ENCODE data around the gene SLC16A12.
"Not testable (repeated sequence)": the region's sequence is repeated elsewhere in the genome, so short reads cannot be mapped to it uniquely, and the experiment has no call there.

SLC16A12 gene

GRCh38 chr10:89414879-89415821 lies 120.2 kb downstream of the SLC16A12 start:
- peak; percentile 18 to 20 for DNase-seq

- peak; percentile 46 to 52 for DNase-seq
Measured at GRCh38 chr10:89414146-89414878, 121.1 kb downstream of the SLC16A12 start, which contains the start of gene IFIT5. IFIT5 (plus strand) TSS chr10:89414568; CDS start chr10:89414799, 231 bp downstream.

DNA sequence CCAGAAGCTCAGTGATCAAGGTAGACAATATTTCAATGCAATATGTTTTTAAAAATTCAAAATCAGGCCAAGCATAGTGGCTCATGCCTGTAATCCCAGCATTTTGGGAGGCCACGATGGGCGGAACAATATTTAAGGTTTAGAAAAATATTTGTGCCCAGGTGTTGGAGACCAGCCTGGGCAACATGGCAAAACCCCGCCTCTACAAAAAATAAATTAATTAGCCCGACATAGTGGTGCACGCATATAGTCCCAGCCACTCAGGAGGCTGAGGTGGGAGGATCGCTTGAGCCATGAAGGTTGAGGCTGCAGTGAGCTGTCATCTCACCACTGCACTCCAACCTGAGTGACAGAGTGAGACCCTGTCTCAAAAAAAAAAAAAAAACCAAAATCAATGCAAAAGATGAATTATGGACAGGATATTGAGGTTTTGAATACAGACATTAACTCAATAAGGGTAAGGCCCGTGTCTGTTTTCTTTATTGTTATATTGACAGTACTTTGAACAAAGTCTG lies 121.9 kb downstream of the SLC16A12 start:
- no peak for DNase-seq

GRCh38 chr10:89412276-89412675 lies 123.1 kb downstream of the SLC16A12 start:
- not testable (repeated sequence) for DNase-seq

- not testable (repeated sequence) for DNase-seq
Measured at GRCh38 chr10:89411135-89411534, 124.3 kb downstream of the SLC16A12 start.

DNA sequence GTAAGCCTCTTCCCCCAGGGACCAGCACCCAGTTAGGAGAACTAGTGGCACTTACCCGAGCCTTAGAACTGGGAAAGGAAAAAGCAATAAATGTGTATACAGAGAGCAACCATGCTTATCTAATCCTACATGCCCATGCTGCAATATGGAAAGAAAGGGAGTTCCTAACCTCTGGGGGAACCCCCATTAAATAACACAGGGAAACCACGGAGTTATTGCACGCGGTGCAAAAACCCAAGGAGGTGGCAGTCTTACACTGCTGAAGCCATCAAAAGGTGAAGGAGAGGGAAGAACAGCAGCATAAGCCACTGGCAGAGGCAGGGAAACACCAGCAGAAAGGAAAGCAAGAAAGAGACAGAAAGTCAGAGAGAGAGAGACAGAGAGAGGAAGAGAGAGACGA lies 124.8 kb downstream of the SLC16A12 start:
- not testable (repeated sequence) for DNase-seq

DNA sequence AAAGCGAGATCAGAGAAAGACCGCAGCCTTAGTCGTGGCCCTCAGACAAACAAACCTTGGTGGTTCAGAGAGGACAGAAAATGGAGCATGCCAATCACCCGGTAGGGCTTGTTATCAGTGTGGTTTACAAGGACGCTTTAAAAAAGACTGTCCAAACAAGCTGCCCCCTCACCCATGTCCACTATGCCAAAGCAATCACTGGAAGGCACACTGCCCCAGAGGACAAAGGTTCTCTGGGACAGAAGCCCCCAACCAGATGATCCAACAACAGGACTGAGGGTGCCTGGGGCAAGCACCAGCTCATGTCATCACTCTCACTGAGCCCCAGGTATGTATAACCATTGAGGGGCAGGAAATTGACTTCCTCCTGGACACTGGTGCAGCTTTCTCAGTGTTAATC lies 126.1 kb downstream of the SLC16A12 start:
- DNase-seq, result not testable (repeated sequence)

- DNase-seq, result not testable (repeated sequence)
Measured at GRCh38 chr10:89407792-89408191, 127.6 kb downstream of the SLC16A12 start.

DNA sequence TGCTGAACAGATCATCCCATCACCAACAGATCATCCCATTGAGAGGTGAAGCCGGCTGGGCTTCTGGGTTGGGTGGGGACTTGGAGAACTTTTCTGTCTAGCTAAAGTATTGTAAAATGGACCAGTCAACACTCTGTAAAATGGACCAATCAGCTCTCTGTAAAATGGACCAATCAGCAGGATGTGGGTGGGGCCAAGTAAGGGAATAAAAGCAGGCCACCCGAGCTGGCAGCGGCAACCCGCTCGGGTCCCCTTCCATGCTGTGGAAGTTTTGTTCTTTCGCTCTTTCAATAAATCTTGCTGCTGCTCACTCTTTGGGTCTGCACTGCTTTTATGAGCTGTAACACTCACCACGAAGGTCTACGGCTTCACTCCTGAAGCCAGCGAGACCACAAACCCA lies 129.2 kb downstream of the SLC16A12 start:
- DNase-seq, result not testable (repeated sequence)

GRCh38 chr10:89404104-89405047 lies 131.0 kb downstream of the SLC16A12 start:
- DNase-seq, result no peak

- DNase-seq, result no peak
Measured at GRCh38 chr10:89403043-89403442, 132.4 kb downstream of the SLC16A12 start.

DNA sequence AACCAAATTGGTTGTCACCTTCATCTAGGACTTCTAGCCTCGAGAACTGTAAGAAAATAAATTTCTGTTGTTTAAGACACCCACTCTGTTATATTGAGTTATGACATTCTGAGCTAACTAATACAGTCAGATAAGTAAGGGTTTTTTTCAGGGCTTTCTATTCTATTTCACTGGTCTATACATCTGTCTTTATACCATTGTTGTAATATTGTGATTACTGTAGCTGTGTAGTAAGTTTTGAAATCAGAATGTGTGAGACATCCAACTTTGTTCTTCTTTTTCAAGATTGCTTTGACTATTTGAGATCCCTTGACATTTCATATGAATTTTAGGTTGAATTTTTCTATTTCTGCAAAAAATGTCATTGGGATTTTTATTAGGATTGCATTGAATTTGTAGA lies 135.4 kb downstream of the SLC16A12 start:
- no peak for DNase-seq

DNA sequence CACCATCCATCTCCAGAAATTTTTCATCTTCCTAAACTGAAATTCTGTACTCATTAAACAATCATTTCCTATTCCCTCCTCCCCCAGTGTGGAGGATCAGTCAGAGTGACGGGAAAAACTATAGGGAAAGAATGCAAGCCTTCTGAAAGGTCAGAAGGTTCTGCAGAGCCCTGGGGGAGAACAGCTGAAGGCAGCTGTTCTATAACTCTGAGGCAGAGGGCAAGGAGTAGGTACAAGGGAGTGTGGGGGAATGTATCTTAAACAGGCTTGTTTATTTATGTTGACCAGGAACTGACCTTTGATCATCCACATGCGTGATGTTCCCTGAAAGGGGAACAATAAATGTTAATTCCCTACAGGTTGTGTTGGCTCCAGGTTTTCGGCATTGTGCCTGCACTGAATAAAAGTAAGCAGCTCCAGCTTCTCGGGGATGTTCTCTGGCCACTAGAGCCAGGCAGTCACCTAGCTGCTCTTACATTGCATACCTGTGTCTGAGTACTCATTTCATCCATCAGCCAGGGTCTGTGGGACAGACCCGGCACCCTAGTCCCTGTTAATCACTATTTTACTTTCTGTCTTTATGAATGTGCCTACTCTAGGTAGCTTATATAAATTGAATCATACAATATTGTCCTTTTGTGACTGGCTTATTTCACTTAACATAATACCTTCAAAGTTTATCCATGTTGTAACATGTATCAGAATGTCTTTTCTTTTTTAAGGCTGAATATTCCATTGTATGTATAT lies 137.2 kb downstream of the SLC16A12 start:
- no peak for DNase-seq

GRCh38 chr10:89395141-89395540 lies 140.3 kb downstream of the SLC16A12 start:
- no peak for DNase-seq

GRCh38 chr10:89393898-89394297 lies 141.5 kb downstream of the SLC16A12 start:
- DNase-seq, result no peak

GRCh38 chr10:89392974-89393373 lies 142.4 kb downstream of the SLC16A12 start:
- no peak for DNase-seq

DNA sequence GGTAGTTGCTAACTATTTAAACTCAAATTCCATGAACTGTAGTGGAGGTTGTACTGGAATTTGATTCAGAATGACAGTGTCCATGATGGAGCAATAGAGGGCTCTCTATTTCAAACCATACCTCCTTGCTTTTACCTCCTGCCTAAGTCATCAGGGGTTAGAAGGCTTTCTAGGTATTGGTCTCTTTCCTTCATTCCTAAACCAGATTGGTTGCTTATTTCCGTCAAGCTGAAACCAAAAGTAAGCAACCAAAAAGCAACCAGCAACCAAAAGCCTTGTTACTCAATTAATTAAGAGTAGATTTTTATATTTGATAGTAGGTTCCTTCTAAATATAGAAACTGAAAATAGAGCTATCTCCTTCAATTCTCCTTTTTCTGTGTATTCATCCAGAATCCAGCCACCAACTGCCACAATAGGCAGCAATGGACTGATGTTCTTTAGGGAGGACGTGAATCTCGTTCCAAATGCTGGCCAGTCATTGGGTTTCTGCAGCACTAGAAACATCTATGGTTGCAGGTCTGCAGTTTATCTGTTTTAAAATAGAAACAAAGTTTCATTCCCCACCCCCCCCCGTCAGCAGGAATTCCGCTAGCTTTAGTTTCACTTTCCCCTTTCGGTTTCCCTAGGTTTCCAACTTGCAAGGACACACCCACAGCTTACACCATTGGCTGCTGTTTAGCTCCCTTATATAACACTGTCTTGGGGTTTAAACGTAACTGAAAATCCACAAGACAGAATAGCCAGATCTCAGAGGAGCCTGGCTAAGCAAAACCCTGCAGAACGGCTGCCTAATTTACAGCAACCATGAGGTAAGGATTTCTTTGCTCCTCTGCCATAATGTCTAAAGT lies 143.3 kb downstream of the SLC16A12 start, which contains the start of gene IFIT1:
Gene IFIT1, plus strand, starts transcription at position 717 of the 850 bp plus-strand sequence. Its CDS starts 90 bp downstream, at position 807.
- DNase-seq, result no peak

DNA sequence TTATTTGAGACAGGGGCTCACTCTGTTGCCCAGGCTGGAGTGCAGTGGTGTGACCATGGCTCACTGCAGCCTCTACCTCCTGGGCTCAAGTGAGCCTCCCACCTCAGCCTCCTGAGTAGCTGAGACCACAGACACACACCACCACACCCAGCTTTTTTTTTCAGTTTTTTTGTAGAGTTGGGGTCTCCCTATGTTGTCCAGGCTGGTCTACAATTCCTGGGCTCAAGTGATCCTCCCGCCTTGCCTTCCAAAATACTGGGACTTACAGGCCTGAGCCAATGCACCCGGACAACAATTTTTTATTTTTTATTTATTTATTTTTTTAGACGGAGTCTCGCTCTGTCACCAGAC lies 144.2 kb downstream of the SLC16A12 start:
- DNase-seq, result not testable (repeated sequence)

DNA sequence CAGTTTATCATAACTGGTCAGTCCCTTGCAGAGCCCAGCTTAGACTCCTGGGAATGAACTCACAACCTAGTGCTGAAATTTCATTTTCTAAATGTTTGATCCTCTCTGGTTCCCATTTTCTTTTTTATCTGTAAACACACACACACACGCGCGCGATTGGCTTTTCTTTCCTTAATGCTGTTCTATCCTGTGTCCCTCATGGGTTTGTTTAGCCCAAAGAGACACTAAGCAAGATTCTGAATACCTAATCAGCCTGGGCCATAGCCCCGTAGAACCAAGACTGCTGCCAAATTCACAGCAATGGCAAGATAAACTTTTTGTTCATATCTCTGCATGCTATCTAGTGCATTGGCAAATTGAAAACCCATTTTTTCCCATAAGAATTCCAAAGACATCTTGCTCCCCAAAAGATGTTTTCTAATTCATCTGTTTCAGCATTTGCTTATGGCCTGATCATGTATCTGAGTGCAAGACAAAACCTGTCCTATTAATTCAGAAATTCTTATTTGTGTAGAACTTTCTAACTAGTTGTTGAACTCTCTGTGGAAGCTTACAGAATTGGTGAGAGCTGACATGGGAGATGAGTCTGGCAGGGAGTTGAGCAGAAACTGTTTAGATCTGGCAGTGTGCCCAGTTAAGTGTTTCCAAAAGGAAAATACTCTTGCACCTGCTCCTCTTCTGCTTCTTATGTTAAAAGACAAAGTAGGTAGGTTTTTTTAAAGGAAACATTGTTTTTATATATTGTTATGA lies 144.7 kb downstream of the SLC16A12 start:
- DNase-seq, result no peak

- DNase-seq, result no peak
Measured at GRCh38 chr10:89389254-89389653, 146.1 kb downstream of the SLC16A12 start.

All from stimulated activated CD4-positive, alpha-beta T cell treated with anti-CD3 and anti-CD28 coated beads, Interleukin-2, amount 100 ng/mL, for 48 hours (primary cell).